ENCODE measurements around the gene LINC01488. TPM values are rescaled to one million over a fixed set of nuclear protein-coding genes. Genes with fewer than 3 reads are reported as not detected.

LINC01488 gene
- total RNA-seq, 4 donors from 2014 or later: not detected

GRCh38 chr11:69504127-69504526 is 22.7 kb downstream of the LINC01488 start:
- no peak for DNase-seq (ENCODE audit: low spot score in 2 of 2)
- WGBS, 2 donors: 84 to 96% methylated on average over 9 of the region's 9 CpGs

DNA sequence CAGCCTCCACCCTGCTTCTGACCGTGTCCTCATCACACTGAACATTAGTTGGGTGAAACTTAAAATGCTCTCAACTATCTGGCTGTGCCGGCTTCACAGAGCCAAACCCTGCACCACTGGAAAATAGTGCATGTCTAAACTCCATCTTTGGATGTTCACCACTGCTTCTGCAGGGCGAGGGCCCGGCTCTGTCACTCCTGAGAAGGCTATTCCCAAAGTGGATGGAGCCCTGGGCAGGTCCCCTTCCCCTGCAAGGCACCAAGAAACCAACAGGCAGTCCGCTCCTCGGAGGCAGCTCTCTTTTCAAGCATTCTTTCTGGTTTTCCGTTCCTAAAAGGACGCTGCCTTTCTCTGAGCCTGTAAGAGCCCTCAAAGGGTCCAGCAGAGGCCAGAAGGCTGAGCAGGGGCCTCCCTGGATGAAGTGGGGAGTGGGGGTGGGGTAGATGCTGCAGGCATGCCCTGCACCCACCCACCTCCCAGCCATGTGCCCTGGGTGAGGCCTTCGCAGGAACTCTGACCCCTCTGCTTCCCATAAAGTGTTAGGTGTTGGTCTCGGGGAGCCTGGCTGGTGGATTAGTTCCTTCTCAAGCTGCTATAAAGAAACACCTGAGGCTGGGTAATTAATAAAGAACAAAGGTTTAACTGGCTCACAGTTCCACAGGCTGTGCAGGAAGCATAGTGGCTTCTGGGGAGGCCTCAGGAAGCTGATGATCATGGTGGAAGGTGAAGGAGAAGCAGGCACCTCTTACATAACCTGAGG is 23.3 kb downstream of the LINC01488 start:
- intact Hi-C loops (cut with DNase I; ENCODE audit: low total_unique reads): no loop called here
- no peak overlapping the region for H3K4me3 ChIP-seq (ENCODE audit: low read depth, poor library complexity, severe bottlenecking)
- no peak for DNase-seq (ENCODE audit: low spot score in 2 of 2)
- no peak for TF ChIP-seq POLR2A (IDR thresholded peaks at IDR 0.05)
- no peak for TF ChIP-seq CTCF (IDR thresholded peaks at IDR 0.05)
- WGBS, 2 donors: 95 to 97% methylated on average over 10 of the region's 10 CpGs

More at GRCh38 chr11:69504127-69504526, 22.7 kb downstream of the LINC01488 start:
- H3K4me3 ChIP-seq (ENCODE audit: low read depth, poor library complexity, severe bottlenecking): no peak overlapping the region
- intact Hi-C loops (cut with DNase I; ENCODE audit: low total_unique reads): no loop called here
- no peak for TF ChIP-seq POLR2A (IDR thresholded peaks at IDR 0.05)
- no peak for TF ChIP-seq CTCF (IDR thresholded peaks at IDR 0.05)

- 35 to 48% methylated on average over 5 of the region's 5 CpGs for WGBS, 2 donors
- intact Hi-C loops (cut with DNase I; ENCODE audit: low total_unique reads): no loop called here
- TF ChIP-seq POLR2A (IDR thresholded peaks at IDR 0.05) (no peak), CTCF (IDR thresholded peaks at IDR 0.05) (no peak)
- no peak overlapping the region for H3K4me3 ChIP-seq (ENCODE audit: low read depth, poor library complexity, severe bottlenecking)
- DNase-seq (ENCODE audit: low spot score in 2 of 2): no peak
These were observed 27.5 kb downstream of the LINC01488 start for GRCh38 chr11:69508974-69509373.

- no peak for DNase-seq (ENCODE audit: low spot score in 2 of 2)
These were observed 27.9 kb downstream of the LINC01488 start for GRCh38 chr11:69509381-69509780.

GRCh38 chr11:69509846-69510390 is 28.5 kb downstream of the LINC01488 start:
- intact Hi-C loops (cut with DNase I; ENCODE audit: low total_unique reads): no loop called here
- H3K4me3 ChIP-seq (ENCODE audit: low read depth, poor library complexity, severe bottlenecking): no peak overlapping the region
- WGBS, 2 donors: 87 to 97% methylated on average over 10 of the region's 10 CpGs
- no peak for TF ChIP-seq POLR2A (IDR thresholded peaks at IDR 0.05)
- TF ChIP-seq CTCF (IDR thresholded peaks at IDR 0.05): no peak
- no peak for DNase-seq (ENCODE audit: low spot score in 2 of 2)

More at GRCh38 chr11:69509381-69509780, 27.9 kb downstream of the LINC01488 start:
- TF ChIP-seq POLR2A (IDR thresholded peaks at IDR 0.05) (no peak), CTCF (IDR thresholded peaks at IDR 0.05) (no peak)
- no peak overlapping the region for H3K4me3 ChIP-seq (ENCODE audit: low read depth, poor library complexity, severe bottlenecking)
- intact Hi-C loops (cut with DNase I; ENCODE audit: low total_unique reads): no loop called here
- WGBS, 2 donors: 94 to 97% methylated on average over 7 of the region's 7 CpGs
